GM23338 (cell line): ENCODE measurements around the gene ANGPTL7.

Source experiments
- CREB1 ChIP-seq: fragments of 250-450 bp; sonication (Bioruptor Pico); IDR thresholded peaks from 2 replicates; pipeline ENCODE4 v1.5.0; 2020; ENCODE audit warnings: low read depth, mild to moderate bottlenecking, moderate library complexity
- CTCF ChIP-seq, 2 experiments: fragments of 200-600 bp in 1 of 2; sonication (generic) in 1 of 2; conservative IDR thresholded peaks; 2 replicates each; pipeline versions ENCODE4 v1.5.1 to v1.6.1; 2016 to 2017; ENCODE audit warnings: antibody characterized with exemption in 2 of 2, low read depth in 2 of 2, mild to moderate bottlenecking in 2 of 2, moderate library complexity in 1 of 2
- EZH2 ChIP-seq: fragments of 200-600 bp; sonication (generic); IDR thresholded peaks from one replicate; pipeline ENCODE4 v1.8.0; 2017; ENCODE audit warnings: antibody characterized with exemption, mild to moderate bottlenecking, low read depth; ENCODE audit not compliant: unreplicated experiment
- EZH2phosphoT487 ChIP-seq: fragments of 200-600 bp; sonication (generic); IDR thresholded peaks from one replicate; pipeline ENCODE4 v1.8.1; 2018; ENCODE audit warnings: antibody characterized with exemption; ENCODE audit not compliant: unreplicated experiment
- NANOG ChIP-seq: IDR thresholded peaks from 2 replicates; pipeline ENCODE4 v1.6.1; 2016; ENCODE audit warnings: antibody characterized with exemption, borderline replicate concordance
- POLR2AphosphoS5 ChIP-seq: IDR thresholded peaks from 2 replicates; pipeline ENCODE4 v1.6.1; 2016; ENCODE audit warnings: antibody characterized with exemption, low read depth
- REST ChIP-seq: IDR thresholded peaks from one replicate; pipeline ENCODE4 v1.6.1; 2018; ENCODE audit warnings: antibody characterized with exemption; ENCODE audit not compliant: unreplicated experiment
- STAT1 ChIP-seq: IDR thresholded peaks from one replicate; pipeline ENCODE4 v1.6.1; 2016; ENCODE audit warnings: antibody characterized with exemption; ENCODE audit not compliant: unreplicated experiment
- ZNF331 ChIP-seq: fragments of 250-450 bp; sonication (Bioruptor Pico); IDR thresholded peaks from 2 replicates; pipeline ENCODE4 v1.5.0; 2020; ENCODE audit warnings: low read depth, mild to moderate bottlenecking, moderate library complexity

GRCh38 chr1:11197359-11197758 is 8.2 kb downstream of the ANGPTL7 start:
- no peak for TF ChIP-seq CTCF (conservative IDR thresholded peaks at IDR 0.05; ENCODE audit: low read depth in 2 of 2)
- no peak for TF ChIP-seq EZH2
- no peak for TF ChIP-seq CREB1 (CRISPR knock-in tag)
- no peak for TF ChIP-seq POLR2AphosphoS5
- no peak for TF ChIP-seq ZNF331 (CRISPR knock-in tag)
- TF ChIP-seq REST: no peak
- TF ChIP-seq EZH2phosphoT487: no peak
- no peak for TF ChIP-seq STAT1
- no peak for TF ChIP-seq NANOG
